SK-N-MC (cell line): ENCODE data around the gene NUP133.

Experiments
- EZH2 ChIP-seq: fragments of 200-600 bp; sonication (generic); IDR thresholded peaks from one replicate; pipeline ENCODE4 v1.6.1; 2017; ENCODE audit warnings: antibody characterized with exemption
- POLR2AphosphoS5 ChIP-seq: IDR thresholded peaks from 2 replicates; pipeline ENCODE4 v1.6.1; 2012; ENCODE audit warnings: mild to moderate bottlenecking, low read depth, low read length, borderline replicate concordance

DNA sequence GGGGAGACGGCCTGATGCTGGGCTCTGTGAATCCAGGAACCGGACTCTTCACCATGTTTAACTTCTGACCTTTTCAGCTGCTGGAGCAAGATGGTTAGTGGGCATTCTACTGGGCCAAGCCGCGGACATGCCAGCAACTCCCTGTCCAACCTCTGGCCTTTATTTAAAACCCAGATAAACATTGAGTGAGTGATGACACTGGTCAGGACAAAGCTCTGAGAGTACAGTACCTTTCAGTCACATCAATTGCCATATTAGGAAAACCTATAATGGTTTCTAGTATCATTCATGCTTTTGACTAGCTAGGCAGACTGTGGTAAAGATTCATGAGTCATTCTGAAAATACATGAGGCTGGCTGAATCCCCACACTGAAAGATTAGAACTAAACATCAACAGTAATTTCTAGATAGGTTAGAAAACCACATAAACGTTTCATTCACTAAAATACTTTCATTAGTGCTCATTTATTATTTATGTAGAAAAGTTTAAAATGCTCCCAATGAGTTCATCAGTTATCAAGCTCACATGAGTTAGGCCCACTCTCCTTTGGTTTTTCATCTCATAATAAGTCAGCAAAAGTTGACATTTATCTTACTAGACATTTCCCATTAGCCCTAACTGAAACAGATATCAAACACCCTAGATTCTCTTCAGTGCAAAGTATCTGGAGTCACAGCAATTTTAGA lies 67.1 kb downstream of the NUP133 start:
- no peak for TF ChIP-seq EZH2
- no peak for TF ChIP-seq POLR2AphosphoS5
